ENCODE measurements around the gene PNKD.

DNA sequence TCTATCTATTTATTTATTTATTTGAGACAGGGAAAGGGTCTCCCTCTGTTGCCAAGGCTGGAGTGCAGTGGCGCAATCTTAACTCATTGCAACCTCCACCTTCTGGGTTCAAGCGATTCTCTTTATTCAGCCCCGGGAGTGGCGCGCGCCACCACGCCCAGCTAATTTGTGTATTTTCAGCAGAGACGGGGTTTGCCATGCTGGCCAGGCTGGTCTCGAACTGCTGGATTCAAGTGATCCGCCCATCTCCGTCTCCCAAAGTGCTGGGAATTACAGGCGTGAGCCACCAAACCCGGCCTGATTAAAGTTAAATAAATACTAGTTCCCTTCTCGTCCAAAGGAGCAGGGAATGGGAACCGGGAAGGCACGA lies 125.1 kb downstream of the PNKD start:
- TF ChIP-seq CTCF (IDR thresholded peaks at IDR 0.05) (no peak), POLR2A (IDR thresholded peaks at IDR 0.05) (no peak), EP300 (IDR thresholded peaks at IDR 0.05) (no peak), POLR2AphosphoS5 (IDR thresholded peaks at IDR 0.05) (no peak)

All from suprapubic skin (tissue), 4 donors.